Measurements from ENCODE around the gene HOXB4. TPM values are rescaled to one million over a fixed set of nuclear protein-coding genes. Genes with fewer than 3 reads are reported as not detected.

HOXB4 gene
- total RNA-seq, 1 donor: 1.7 TPM

- peak; percentile 41 for DNase-seq (ENCODE audit: low read depth)
- peak within 1 kb of the TSS; percentile 65 for H3K4me3 ChIP-seq (ENCODE audit: low read depth, low read length)
- TF ChIP-seq CTCF (IDR thresholded peaks at IDR 0.05; ENCODE audit: insufficient read depth, low read depth, low read length): no peak
Measured at GRCh38 chr17:48610282-48611211, 32.4 kb upstream of the HOXB4 start, which contains the start of gene HOXB7. Gene HOXB7, minus strand, starts transcription at chr17:48611017. Its CDS starts 99 bp downstream, at chr17:48610918.

- TF ChIP-seq CTCF (IDR thresholded peaks at IDR 0.05; ENCODE audit: insufficient read depth, low read depth, low read length): no peak
- peak overlapping the region; percentile 65 for H3K4me3 ChIP-seq (ENCODE audit: low read depth, low read length)
- no peak for DNase-seq (ENCODE audit: low read depth)
Measured at GRCh38 chr17:48609759-48610281, 31.7 kb upstream of the HOXB4 start.

- no peak overlapping the region for H3K4me3 ChIP-seq (ENCODE audit: low read depth, low read length)
- TF ChIP-seq CTCF (IDR thresholded peaks at IDR 0.05; ENCODE audit: insufficient read depth, low read depth, low read length): no peak
- DNase-seq (ENCODE audit: low read depth): no peak
Measured at GRCh38 chr17:48609033-48609432, 30.9 kb upstream of the HOXB4 start.

- H3K4me3 ChIP-seq (ENCODE audit: low read depth, low read length): no peak overlapping the region
- TF ChIP-seq CTCF (IDR thresholded peaks at IDR 0.05; ENCODE audit: insufficient read depth, low read depth, low read length): no peak
- DNase-seq (ENCODE audit: low read depth): no peak
Measured at GRCh38 chr17:48608494-48608834, 30.3 kb upstream of the HOXB4 start.

- TF ChIP-seq CTCF (IDR thresholded peaks at IDR 0.05; ENCODE audit: insufficient read depth, low read depth, low read length): no peak
- no peak for DNase-seq (ENCODE audit: low read depth)
- no peak overlapping the region for H3K4me3 ChIP-seq (ENCODE audit: low read depth, low read length)
Measured at GRCh38 chr17:48606892-48607614, 28.9 kb upstream of the HOXB4 start.

GRCh38 chr17:48605991-48606891 lies 28.1 kb upstream of the HOXB4 start:
- TF ChIP-seq CTCF (IDR thresholded peaks at IDR 0.05; ENCODE audit: insufficient read depth, low read depth, low read length): no peak
- DNase-seq (ENCODE audit: low read depth): no peak
- H3K4me3 ChIP-seq (ENCODE audit: low read depth, low read length): no peak overlapping the region
